Endothelial cell of umbilical vein (primary cell): ENCODE results near the gene P2RX4. TPM values are rescaled to one million over a fixed set of nuclear protein-coding genes. Genes with fewer than 3 reads are reported as not detected.

ENCODE experiments used
- BruUV-seq: library from RNA; stranded (reverse); fragments of 400-500 nt; replicated peaks from 2 replicates; lab custom pipeline; 2021; lab: Mats Ljungman, UMichigan
- CTCF ChIA-PET: fragments of 300-600, 350-600 bp; sonication (Branson Sonifier 250); formaldehyde crosslinking; loops from one replicate; lab custom pipeline; 2021; ENCODE audit warnings: antibody characterized with exemption, inconsistent platforms; lab: Charles Lee
- POLR2A ChIA-PET: fragments of 300-600, 350-600 bp; sonication (Branson Sonifier 250); formaldehyde crosslinking; loops from one replicate; lab custom pipeline; 2021; ENCODE audit warnings: antibody characterized with exemption, inconsistent platforms; lab: Charles Lee
- DNase-seq: peaks from one replicate; pipeline ENCODE4 v3.0.0-alpha.2; 2011; ENCODE audit warnings: low read depth, low spot score
- FAIRE-seq: peaks from 2 replicates; lab custom pipeline; 2011; peaks lifted over from hg19 to GRCh38; lab: Jason Lieb, UNC
- H2AFZ ChIP-seq: 2 replicates; pipeline ENCODE4 v1.6.0; 2012; ENCODE audit warnings: low read depth, low read length, control low read depth, inconsistent platforms
- H3K27ac ChIP-seq: 2 replicates; pipeline ENCODE4 v1.5.1; 2011; ENCODE audit warnings: low read depth, mild to moderate bottlenecking, control low read depth, low read length, moderate library complexity; ENCODE audit not compliant: insufficient read depth
- H3K27me3 ChIP-seq, 2 experiments: 2 replicates each; pipeline versions ENCODE4 v1.6.0 to v1.6.1; 2011; ENCODE audit warnings: low read length in 2 of 2, mixed read lengths in 1 of 2; ENCODE audit not compliant: control insufficient read depth in 2 of 2, insufficient read depth in 2 of 2
- H3K36me3 ChIP-seq, 2 experiments: 2 replicates in 1 of 2; 3 replicates in 1 of 2; pipeline ENCODE4 v1.5.1; 2011; ENCODE audit warnings: low read length in 2 of 2, mild to moderate bottlenecking in 1 of 2, moderate library complexity in 1 of 2; ENCODE audit not compliant: control insufficient read depth in 2 of 2, insufficient read depth in 2 of 2; ENCODE audit errors: extremely low read depth in 1 of 2
- H3K4me1 ChIP-seq: 3 replicates; pipeline ENCODE4 v1.5.1; 2011; ENCODE audit warnings: mild to moderate bottlenecking, low read length; ENCODE audit not compliant: control insufficient read depth, insufficient read depth; ENCODE audit errors: extremely low read depth
- H3K4me2 ChIP-seq: 2 replicates; pipeline ENCODE4 v1.6.1; 2011; ENCODE audit warnings: low read length, control low read depth, mixed read lengths; ENCODE audit not compliant: insufficient read depth
- H3K4me3 ChIP-seq, 3 experiments: fragments of 200-600 bp in 1 of 3; sonication (generic), shearing (Covaris generic) in 1 of 3; replicated peaks in 1 of 3; 2 replicates each; pipeline ENCODE4 v1.5.1; 2011 to 2016; ENCODE audit warnings: control low read depth in 3 of 3, low read length in 3 of 3, mild to moderate bottlenecking in 2 of 3, inconsistent platforms in 1 of 3, low read depth in 1 of 3, moderate library complexity in 1 of 3; ENCODE audit not compliant: insufficient read depth in 1 of 3
- H3K79me2 ChIP-seq: 2 replicates; pipeline ENCODE4 v1.6.0; 2012; ENCODE audit warnings: low read length, inconsistent platforms; ENCODE audit not compliant: control insufficient read depth, insufficient read depth
- H3K9ac ChIP-seq: replicated peaks from 2 replicates; pipeline ENCODE3; 2011; ENCODE audit warnings: low read length, control low read depth; ENCODE audit not compliant: insufficient read depth; ENCODE audit errors: extremely low read depth
- H3K9me1 ChIP-seq: replicated peaks from 3 replicates; pipeline ENCODE4 v1.6.0; 2011; ENCODE audit warnings: mild to moderate bottlenecking, low read length; ENCODE audit not compliant: control insufficient read depth, insufficient read depth; ENCODE audit errors: extremely low read depth
- H3K9me3 ChIP-seq: replicated peaks from 2 replicates; pipeline ENCODE4 v1.5.1; 2012; ENCODE audit warnings: low read length, inconsistent platforms; ENCODE audit not compliant: control insufficient read depth, insufficient read depth
- H4K20me1 ChIP-seq: replicated peaks from 2 replicates; pipeline ENCODE3; 2011; ENCODE audit warnings: mild to moderate bottlenecking, low read length; ENCODE audit not compliant: control insufficient read depth, insufficient read depth; ENCODE audit errors: extremely low read depth
- CTCF ChIP-seq, 2 donors: IDR thresholded peaks; 1 replicate in 1 of 2; 2 replicates in 1 of 2; pipeline ENCODE4 v1.5.1; 2011; ENCODE audit warnings: low read length in 2 of 2, mild to moderate bottlenecking in 2 of 2, moderate library complexity in 2 of 2, control low read depth in 1 of 2, inconsistent platforms in 1 of 2, low read depth in 1 of 2; ENCODE audit not compliant: insufficient read depth in 1 of 2; ENCODE audit errors: extremely low read depth in 1 of 2
- FOS ChIP-seq: IDR thresholded peaks from 2 replicates; pipeline ENCODE4 v1.6.1; 2011; ENCODE audit warnings: mild to moderate bottlenecking, low read length, moderate library complexity, borderline replicate concordance; ENCODE audit not compliant: insufficient read depth
- GATA2 ChIP-seq: IDR thresholded peaks from 2 replicates; pipeline ENCODE4 v1.7.0; 2011; ENCODE audit warnings: low read depth, mild to moderate bottlenecking, moderate library complexity, mixed read lengths, low read length; ENCODE audit not compliant: insufficient read length, insufficient read depth
- MAX ChIP-seq: IDR thresholded peaks from 2 replicates; pipeline ENCODE4 v1.6.1; 2011; ENCODE audit not compliant: insufficient read depth, insufficient read length
- MYC ChIP-seq: IDR thresholded peaks from one replicate; pipeline ENCODE4 v1.6.1; 2011; ENCODE audit warnings: mild to moderate bottlenecking, low read depth, low read length
- dilution Hi-C: fragments of 300-500 bp; cut with MboI; formaldehyde crosslinking; loops from one replicate; pipeline ENCODE4 v1.15.0; 2019; ENCODE audit warnings: low sequenced_read_pairs; ENCODE audit not compliant: extremely low pct_ligation_motif_present
- intact Hi-C: fragments of 100-400 bp; cut with micrococcal nuclease; formaldehyde crosslinking; loops from one replicate; pipeline ENCODE4 v1.10.0; 2022
- polyA plus RNA-seq, 4 experiments: library from polyadenylated mRNA; depleted of rRNA in 3 of 4; stranded (reverse) in 3 of 4; unstranded in 1 of 4; fragments of >200 nt; gene quantifications; 2 replicates each; pipeline versions ENCODE4 v1.2.1 to v1.2.3, GENCODE V29; 2011 to 2012; ENCODE audit warnings: missing spikeins in 1 of 4
- total RNA-seq: library from RNA; stranded (reverse); gene quantifications from 2 replicates; pipeline ENCODE4 v1.2.3, GENCODE V29; 2021

P2RX4 gene
- total and polyA plus RNA-seq, 2 donors (not counting 3 experiments of a cell fraction or from before 2014, with no cell fraction given): 92.8 to 116 TPM

- peak overlapping the region; percentile 14 for H2AFZ ChIP-seq
- H3K9ac ChIP-seq: peak overlapping the region; percentile 27
- no peaks in the 10 kb centered on the region for H3K9me3 ChIP-seq
- FAIRE-seq (peak; percentile 69), DNase-seq (peak; percentile 28)
- H3K27ac ChIP-seq: peak overlapping the region; percentile 64
- H3K36me3 ChIP-seq: no peaks in the 10 kb centered on the region
- H3K4me2 ChIP-seq: peak overlapping the region; percentile 0
- dilution Hi-C loops: no loop called here
- H3K9me1 ChIP-seq: no peaks in the 10 kb centered on the region
- no peaks in the 10 kb centered on the region for H3K79me2 ChIP-seq
- no peaks in the 10 kb centered on the region for H3K27me3 ChIP-seq
- H4K20me1 ChIP-seq: no peaks in the 10 kb centered on the region
- H3K4me3 ChIP-seq: no peak overlapping the region
- TF ChIP-seq FOS (peak; percentile 69), MAX (no peak), MYC (no peak), CTCF (IDR thresholded peaks at IDR 0.05; ENCODE audit: extremely low read depth in 1 of 2, insufficient read depth in 1 of 2, low read depth in 1 of 2, low read length in 2 of 2) (no peak), GATA2 (no peak)
- POLR2A ChIA-PET: no interaction called here
- intact Hi-C loops: loop anchor here (1.0 to 2.0 kb wide), 5 partner anchors 20 to 75 kb away; partner anchors contain the start of genes P2RX4 and P2RX7
- CTCF ChIA-PET: interaction anchor here (0.8 to 2.2 kb wide), 4 partner anchors 11 to 110 kb away, joined by 3 to 5 read pairs (median 4); no protein-coding TSS in a partner anchor
- no TSS peak for BruUV-seq
- H3K4me1 ChIP-seq: peaks cover 11% of the 10 kb centered on the region
Measured at GRCh38 chr12:121170611-121171260, 39.2 kb upstream of the P2RX4 start.
